Keratinocyte (primary cell): ENCODE data around the gene PGC.
"Not testable (repeated sequence)": the region's sequence is repeated elsewhere in the genome, so short reads cannot be mapped to it uniquely, and the experiment has no call there.

Source experiments
- CTCF ChIP-seq, 3 experiments: IDR thresholded peaks in 1 of 3; conservative IDR thresholded peaks in 1 of 3; optimal IDR thresholded peaks in 1 of 3; 2 replicates in 2 of 3; 3 replicates in 1 of 3; pipeline versions ENCODE3 to v1.5.1; 2011; ENCODE audit warnings: low read length in 3 of 3, mild to moderate bottlenecking in 3 of 3, moderate library complexity in 2 of 3, control low read depth in 1 of 3, inconsistent platforms in 1 of 3; ENCODE audit not compliant: insufficient read depth in 2 of 3; ENCODE audit errors: extremely low read depth in 1 of 3
- EZH2 ChIP-seq: IDR thresholded peaks from one replicate; pipeline ENCODE4 v1.6.1; 2012; ENCODE audit warnings: inconsistent platforms, mild to moderate bottlenecking, low read length, moderate library complexity

DNA sequence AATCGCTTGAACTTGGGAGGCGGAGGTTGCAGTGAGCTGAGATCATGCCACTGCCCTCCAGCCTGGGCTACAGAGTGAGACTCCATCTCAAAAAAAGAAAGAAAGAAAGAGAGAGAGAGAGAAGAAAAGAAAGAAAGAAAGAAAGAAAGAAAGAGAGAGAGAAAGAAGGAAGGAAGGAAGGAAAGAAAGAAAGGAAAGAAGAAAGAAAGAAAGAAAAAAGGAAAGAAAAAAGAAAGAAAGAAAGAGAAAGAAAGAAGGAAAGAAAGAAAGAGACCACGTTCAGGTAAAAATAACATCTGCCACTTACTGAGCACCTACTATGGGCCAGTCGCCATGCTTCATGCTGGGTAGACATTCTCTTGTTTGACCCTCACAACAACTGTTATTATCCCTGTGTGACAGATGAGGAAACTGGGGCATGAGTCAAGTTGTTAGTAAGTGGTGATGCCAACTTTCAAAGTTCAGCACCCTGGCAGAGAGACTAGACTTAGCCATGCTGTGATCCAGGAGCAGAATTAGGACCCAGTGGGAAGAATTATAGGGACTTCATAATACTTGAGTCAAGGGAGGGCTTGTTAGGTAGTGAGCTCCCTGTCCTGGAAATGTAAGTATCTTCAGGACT lies 19.0 kb upstream of the PGC start:
- not testable (repeated sequence) for TF ChIP-seq CTCF (optimal IDR thresholded peaks at IDR 0.05 in 1 of 3, IDR thresholded peaks at IDR 0.05 in 1 of 3, conservative IDR thresholded peaks at IDR 0.05 in 1 of 3; ENCODE audit: extremely low read depth in 1 of 3, insufficient read depth in 2 of 3, low read length in 3 of 3); EZH2
